ENCODE measurements around the gene PROSER3. TPM values are rescaled to one million over a fixed set of nuclear protein-coding genes. Genes with fewer than 3 reads are reported as not detected.

The PROSER3 gene
- total and polyA plus RNA-seq, 2 of the 13 experiments (the other 11 are each of a cell fraction or from before 2014, with no cell fraction given): 5.1 to 5.7 TPM

DNA sequence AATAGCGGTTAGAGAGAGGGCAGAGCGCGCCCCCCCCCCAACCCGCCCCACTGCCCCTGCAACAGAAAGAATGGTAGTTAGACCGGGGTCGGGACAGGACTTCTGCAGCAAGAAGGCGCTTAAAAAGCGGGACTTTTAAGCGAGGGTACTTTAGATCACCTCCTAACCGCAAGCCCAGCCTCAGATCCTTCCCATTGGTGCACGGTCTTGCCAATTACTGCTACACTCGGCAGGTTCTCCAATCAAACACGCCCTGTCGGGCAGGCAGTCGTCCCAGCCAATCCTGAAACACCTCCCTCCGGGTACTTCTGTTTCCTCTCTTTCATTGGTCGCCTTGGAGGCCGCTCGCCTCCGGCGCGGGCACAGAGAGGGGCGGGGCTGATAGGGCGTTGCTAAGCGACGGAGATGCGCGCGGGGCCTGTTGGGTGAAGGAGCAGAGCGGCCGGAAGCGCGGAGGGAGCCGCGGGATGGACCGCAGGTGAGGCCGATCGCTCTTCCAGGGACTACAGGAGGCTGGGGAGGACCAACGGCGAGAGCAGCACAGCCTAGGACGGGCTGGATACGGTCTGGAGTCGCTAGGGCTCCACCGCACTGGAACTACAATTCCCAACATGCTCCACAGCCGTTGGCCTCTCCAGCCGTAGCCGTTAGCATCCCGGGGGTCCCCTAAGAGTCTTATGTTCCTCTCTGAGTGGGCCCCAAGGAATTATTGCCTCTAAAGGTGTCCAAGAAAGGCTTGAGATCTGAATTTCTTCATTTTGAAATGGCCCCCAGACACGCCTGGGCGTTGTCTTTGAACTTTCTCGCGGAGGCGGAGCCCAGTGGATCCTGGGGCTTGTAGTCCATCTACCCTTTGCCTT, at the start of gene PROSER3 (continued):
- TF ChIP-seq, protein P1, sequence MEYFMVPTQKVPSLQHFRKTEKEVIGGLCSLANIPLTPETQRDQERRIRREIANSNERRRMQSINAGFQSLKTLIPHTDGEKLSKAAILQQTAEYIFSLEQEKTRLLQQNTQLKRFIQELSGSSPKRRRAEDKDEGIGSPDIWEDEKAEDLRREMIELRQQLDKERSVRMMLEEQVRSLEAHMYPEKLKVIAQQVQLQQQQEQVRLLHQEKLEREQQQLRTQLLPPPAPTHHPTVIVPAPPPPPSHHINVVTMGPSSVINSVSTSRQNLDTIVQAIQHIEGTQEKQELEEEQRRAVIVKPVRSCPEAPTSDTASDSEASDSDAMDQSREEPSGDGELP (IDR thresholded peaks at IDR 0.05; ENCODE audit: borderline replicate concordance, low read depth): peak; percentile 16; the same call in 1 of the 2 replicates
- TF ChIP-seq ZFX (CRISPR knock-in tag; IDR thresholded peaks at IDR 0.05; ENCODE audit: low read depth): peak; percentile 80
- no peak for TF ChIP-seq ZNF24 (IDR thresholded peaks at IDR 0.05)
- TF ChIP-seq SIX1 (CRISPR knock-in tag; IDR thresholded peaks at IDR 0.05; ENCODE audit: borderline replicate concordance): no peak
- no peak for TF ChIP-seq FOXJ3 (CRISPR knock-in tag; IDR thresholded peaks at IDR 0.05; ENCODE audit: borderline replicate concordance)
- TF ChIP-seq, protein P2, sequence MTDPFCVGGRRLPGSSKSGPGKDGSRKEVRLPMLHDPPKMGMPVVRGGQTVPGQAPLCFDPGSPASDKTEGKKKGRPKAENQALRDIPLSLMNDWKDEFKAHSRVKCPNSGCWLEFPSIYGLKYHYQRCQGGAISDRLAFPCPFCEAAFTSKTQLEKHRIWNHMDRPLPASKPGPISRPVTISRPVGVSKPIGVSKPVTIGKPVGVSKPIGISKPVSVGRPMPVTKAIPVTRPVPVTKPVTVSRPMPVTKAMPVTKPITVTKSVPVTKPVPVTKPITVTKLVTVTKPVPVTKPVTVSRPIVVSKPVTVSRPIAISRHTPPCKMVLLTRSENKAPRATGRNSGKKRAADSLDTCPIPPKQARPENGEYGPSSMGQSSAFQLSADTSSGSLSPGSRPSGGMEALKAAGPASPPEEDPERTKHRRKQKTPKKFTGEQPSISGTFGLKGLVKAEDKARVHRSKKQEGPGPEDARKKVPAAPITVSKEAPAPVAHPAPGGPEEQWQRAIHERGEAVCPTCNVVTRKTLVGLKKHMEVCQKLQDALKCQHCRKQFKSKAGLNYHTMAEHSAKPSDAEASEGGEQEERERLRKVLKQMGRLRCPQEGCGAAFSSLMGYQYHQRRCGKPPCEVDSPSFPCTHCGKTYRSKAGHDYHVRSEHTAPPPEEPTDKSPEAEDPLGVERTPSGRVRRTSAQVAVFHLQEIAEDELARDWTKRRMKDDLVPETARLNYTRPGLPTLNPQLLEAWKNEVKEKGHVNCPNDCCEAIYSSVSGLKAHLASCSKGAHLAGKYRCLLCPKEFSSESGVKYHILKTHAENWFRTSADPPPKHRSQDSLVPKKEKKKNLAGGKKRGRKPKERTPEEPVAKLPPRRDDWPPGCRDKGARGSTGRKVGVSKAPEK (CRISPR knock-in tag; IDR thresholded peaks at IDR 0.05; ENCODE audit: borderline replicate concordance): no peak
- no peak for TF ChIP-seq SSRP1 (CRISPR knock-in tag; IDR thresholded peaks at IDR 0.05)
- TF ChIP-seq TCF7 (IDR thresholded peaks at IDR 0.05; ENCODE audit: low read depth): peak; percentile 50
- TF ChIP-seq SMAD9 (CRISPR knock-in tag; IDR thresholded peaks at IDR 0.05): no peak
- TF ChIP-seq CCDC6 (CRISPR knock-in tag; IDR thresholded peaks at IDR 0.05): no peak
- no peak for TF ChIP-seq NFIB (CRISPR knock-in tag; IDR thresholded peaks at IDR 0.05; ENCODE audit: borderline replicate concordance)
- TF ChIP-seq GATAD2A (CRISPR knock-in tag; IDR thresholded peaks at IDR 0.05): 0 out of 2 replicates have a peak, but pooled peaks have one; percentile 10
- peak; percentile 24; the same call in 1 of the 2 replicates for TF ChIP-seq RFX5 (IDR thresholded peaks at IDR 0.05; ENCODE audit: low read depth, low read length)
- no peak for TF ChIP-seq NFIC (IDR thresholded peaks at IDR 0.05; ENCODE audit: low read length)
- TF ChIP-seq ZNF556 (CRISPR knock-in tag; IDR thresholded peaks at IDR 0.05; ENCODE audit: borderline replicate concordance): no peak
- TF ChIP-seq NKX3-1 (CRISPR knock-in tag; IDR thresholded peaks at IDR 0.05): 0 out of 2 replicates have a peak, but pooled peaks have one; percentile 47
- TF ChIP-seq, protein P3, sequence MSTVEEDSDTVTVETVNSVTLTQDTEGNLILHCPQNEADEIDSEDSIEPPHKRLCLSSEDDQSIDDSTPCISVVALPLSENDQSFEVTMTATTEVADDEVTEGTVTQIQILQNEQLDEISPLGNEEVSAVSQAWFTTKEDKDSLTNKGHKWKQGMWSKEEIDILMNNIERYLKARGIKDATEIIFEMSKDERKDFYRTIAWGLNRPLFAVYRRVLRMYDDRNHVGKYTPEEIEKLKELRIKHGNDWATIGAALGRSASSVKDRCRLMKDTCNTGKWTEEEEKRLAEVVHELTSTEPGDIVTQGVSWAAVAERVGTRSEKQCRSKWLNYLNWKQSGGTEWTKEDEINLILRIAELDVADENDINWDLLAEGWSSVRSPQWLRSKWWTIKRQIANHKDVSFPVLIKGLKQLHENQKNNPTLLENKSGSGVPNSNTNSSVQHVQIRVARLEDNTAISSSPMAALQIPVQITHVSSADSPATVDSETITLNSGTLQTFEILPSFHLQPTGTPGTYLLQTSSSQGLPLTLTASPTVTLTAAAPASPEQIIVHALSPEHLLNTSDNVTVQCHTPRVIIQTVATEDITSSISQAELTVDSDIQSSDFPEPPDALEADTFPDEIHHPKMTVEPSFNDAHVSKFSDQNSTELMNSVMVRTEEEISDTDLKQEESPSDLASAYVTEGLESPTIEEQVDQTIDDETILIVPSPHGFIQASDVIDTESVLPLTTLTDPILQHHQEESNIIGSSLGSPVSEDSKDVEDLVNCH (CRISPR knock-in tag; IDR thresholded peaks at IDR 0.05): no peak
- 0 out of 2 replicates have a peak, but pooled peaks have one; percentile 69 for TF ChIP-seq MEIS2 (CRISPR knock-in tag; IDR thresholded peaks at IDR 0.05)
- TF ChIP-seq ZNF766 (CRISPR knock-in tag; IDR thresholded peaks at IDR 0.05; ENCODE audit: borderline replicate concordance): no peak
- TF ChIP-seq, protein P4, sequence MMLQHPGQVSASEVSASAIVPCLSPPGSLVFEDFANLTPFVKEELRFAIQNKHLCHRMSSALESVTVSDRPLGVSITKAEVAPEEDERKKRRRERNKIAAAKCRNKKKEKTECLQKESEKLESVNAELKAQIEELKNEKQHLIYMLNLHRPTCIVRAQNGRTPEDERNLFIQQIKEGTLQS (CRISPR knock-in tag; IDR thresholded peaks at IDR 0.05): 0 out of 2 replicates have a peak, but pooled peaks have one; percentile 7
- TF ChIP-seq, protein P5, sequence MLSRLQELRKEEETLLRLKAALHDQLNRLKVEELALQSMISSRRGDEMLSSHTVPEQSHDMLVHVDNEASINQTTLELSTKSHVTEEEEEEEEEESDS (CRISPR knock-in tag; IDR thresholded peaks at IDR 0.05; ENCODE audit: borderline replicate concordance): no peak
- TF ChIP-seq, protein P6, sequence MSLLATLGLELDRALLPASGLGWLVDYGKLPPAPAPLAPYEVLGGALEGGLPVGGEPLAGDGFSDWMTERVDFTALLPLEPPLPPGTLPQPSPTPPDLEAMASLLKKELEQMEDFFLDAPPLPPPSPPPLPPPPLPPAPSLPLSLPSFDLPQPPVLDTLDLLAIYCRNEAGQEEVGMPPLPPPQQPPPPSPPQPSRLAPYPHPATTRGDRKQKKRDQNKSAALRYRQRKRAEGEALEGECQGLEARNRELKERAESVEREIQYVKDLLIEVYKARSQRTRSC (CRISPR knock-in tag; IDR thresholded peaks at IDR 0.05; ENCODE audit: low read depth): 0 out of 2 replicates have a peak, but pooled peaks have one; percentile 58

Data from HepG2 (cell line).